GM18861 (cell line): ENCODE results near the gene BCDIN3D.
"Not testable (repeated sequence)": the region's sequence is repeated elsewhere in the genome, so short reads cannot be mapped to it uniquely, and the experiment has no call there.

Source experiments
- ATAC-seq: cut with Tn5 transposase; IDR thresholded peaks from one replicate; pipeline ENCODE4 v1.9.1; 2021; ENCODE audit not compliant: unreplicated experiment

Gene BCDIN3D

GRCh38 chr12:49863946-49864797, 21.3 kb upstream of the BCDIN3D start:
- no peak for ATAC-seq

- ATAC-seq = not testable (repeated sequence)
These were observed 18.0 kb upstream of the BCDIN3D start for GRCh38 chr12:49860921-49861320.

DNA sequence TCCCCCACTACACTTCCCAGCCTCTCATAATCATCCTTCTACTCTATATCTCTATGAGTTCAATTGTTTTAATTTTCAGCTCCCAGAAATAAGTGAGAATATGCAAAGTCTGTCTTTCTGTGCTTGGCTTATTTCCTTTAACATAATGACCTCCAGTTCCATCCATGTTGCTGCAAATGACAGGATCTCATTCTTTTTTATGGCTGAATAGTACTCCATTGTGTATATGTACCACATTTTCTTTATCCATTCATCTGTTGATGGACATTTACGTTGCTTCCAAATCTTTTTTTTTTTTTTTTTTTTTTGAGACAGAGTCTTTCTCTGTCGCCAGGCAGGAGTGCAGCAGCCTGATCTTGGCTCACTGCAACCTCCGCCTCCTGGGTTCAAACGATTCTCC, 13.0 kb upstream of the BCDIN3D start:
- ATAC-seq = not testable (repeated sequence)

- no peak for ATAC-seq
These were observed 12.1 kb upstream of the BCDIN3D start for GRCh38 chr12:49854976-49855375.

GRCh38 chr12:49853671-49854070, 10.8 kb upstream of the BCDIN3D start:
- no peak for ATAC-seq

DNA sequence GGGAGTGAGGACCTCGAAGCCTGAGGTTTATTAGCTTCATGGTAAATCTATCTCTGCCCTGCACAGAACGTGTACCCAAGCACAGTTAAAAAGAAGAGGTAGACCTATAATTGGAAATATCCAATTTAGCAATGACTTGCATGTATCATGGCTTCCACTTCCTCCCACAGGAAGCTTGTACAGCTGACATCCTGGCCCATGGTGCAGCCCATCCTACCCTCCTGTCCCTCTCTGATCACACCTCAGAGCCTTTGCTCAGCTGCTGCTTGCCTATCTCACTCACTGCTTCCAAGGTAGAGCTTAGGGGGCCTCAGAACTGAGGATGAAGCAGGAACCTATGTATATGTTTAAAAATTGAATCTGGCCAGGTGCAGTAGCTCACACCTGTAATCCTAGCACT, 4.3 kb upstream of the BCDIN3D start:
- no peak for ATAC-seq

DNA sequence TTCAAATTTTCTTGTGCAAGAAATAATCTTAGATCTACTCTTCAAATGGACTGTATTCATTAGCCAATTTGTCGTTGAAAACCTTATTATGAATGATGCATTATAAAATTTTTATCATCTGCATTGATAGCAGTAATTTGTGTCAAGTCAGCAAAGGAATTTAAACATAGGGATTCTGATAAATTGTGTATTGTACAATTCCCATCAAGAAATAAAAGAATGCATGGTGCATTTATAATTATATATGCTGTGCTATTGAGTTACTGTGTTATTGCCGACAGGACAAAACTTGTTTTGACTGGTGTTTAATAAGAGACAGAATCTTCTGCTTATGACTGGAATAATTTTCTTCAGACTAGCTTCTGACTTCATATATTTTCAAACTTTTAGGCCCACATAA, 3.1 kb upstream of the BCDIN3D start:
- ATAC-seq = no peak

DNA sequence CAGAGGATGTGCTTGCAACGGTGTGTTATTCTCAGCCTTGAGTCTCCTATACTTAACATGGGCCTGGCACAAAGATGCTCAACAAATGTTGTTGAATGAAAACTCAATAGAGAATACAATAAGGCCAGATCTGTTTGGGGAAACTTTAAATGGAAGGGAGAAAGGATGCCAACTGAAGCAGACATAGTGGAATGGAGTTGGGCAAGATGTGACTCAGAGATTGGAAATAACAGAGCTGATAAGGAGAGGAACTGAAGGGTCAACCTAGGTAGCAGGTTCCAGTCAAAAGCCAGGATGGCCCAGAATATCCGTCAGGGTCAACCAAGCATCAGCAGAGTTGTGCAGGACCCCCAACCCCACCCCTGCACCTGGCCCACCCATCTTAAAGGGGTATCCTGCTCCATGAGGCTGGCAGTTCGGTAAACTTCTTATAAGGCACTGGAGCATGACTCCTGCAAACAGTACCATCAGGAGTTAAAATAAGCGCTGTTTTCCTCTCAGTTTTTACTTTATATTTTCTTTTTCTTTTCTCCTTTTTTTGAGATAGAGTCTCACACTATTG, 1.1 kb upstream of the BCDIN3D start:
- no peak for ATAC-seq

GRCh38 chr12:49843411-49843810, 505 bp upstream of the BCDIN3D start:
- peak; percentile 5 for ATAC-seq

DNA sequence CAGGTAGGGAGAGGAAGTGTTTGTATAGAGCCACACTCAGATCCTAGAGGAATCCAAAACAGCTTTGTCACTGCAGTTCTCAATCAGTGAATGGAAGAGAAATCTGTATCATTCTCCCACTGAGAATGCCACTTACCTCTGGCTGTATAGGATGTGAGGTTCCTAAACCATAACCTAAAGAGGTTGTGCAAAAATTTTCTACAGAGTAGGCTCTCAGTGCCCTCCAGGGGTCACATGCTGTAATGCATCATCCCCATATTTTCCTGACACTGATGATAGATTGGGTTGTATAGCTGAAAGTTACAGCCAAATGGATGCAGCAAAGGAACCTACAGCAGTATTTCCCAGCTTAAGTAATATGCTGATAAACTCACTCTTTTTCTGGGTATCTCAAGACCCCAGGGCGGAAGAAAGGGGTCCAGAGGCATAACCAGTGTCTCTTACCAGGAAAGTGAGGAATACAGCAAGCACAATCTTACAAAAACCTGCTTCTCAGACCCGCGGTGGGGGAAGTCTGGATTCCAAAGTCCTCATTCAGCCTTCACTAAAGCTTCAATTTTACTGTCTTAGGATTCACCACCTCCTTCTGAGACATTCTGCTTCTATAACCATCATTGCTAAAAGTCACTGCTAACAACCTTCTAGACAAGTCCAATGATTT, 3.8 kb downstream of the BCDIN3D start:
- no peak for ATAC-seq

DNA sequence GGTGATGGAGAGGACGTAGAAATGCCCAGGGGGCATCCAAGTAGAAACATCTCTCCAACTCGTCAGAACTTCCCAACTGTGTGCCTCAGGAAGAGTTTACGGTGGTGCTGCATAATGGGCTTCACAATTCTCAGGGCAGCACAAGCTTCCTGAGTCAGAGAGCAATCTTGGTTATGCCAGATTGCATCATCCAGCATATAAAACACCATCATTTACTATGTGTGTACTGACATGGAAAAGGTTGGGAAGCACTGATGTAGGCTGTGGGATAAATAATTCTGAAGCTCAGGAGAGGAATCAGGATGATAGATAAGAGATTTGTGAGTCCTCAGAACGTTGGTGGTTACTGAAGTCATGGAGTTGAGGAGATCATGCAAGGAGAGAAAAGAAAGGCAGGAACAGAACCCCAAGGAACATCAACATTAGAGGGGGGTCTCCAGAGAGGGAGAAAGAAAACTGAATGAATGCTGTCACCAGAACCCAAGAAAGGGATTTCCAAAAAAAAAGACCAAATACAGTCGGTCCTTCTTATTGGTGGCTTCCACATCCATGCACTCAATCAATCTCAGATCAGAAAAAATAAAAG, 10.0 kb downstream of the BCDIN3D start:
- no peak for ATAC-seq

GRCh38 chr12:49831717-49832116, 11.2 kb downstream of the BCDIN3D start:
- no peak for ATAC-seq

DNA sequence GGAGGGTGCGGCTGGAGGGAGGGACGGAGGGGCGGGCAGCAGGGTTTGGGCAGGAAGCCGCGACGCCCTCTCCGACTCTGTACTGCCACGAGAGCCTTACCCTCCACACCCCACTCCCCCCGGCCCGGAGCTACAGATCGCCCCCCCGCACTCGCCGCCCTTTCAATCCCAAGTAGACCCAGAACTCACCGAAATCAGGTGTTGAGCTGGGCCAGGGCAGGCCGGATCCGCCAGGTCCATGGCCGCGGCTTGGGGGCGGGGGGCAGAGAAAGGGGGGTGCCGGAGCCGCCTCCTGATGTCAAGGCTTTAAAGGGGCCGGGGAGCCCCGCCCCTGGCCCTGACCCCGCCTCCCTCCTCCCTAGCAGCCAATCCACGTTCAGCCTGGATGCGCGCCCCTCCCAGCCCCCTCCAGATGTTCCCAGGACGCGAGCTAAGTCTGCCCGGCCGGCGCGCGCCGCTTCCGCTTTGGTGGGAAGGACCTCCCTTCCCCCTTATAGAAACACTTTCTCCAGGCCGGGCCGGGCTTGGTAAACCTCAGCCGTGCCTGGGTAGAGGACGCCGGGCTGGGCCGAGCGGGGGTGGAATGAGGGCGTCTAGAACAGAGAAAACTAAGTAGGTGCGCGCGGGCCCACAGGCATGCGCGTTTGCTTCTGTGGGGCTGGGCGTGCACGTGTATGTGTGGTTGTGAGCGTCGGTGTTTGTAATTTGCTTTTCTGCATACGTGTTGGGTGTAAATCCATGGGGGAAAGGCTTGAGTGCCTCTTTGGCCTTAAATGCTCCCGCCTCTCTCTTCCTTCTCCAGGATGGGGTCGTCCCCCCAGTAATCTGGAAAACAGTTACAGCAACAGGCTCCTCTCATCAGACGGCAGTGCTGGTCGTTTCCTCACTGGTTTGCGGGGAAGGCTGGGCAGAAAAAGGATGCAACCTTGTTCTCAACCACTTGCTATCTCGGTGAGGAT, 14.5 kb downstream of the BCDIN3D start, which contains the start of gene NCKAP5L:
Gene NCKAP5L (minus strand): TSS at position 281 of the 959 bp plus-strand sequence. CDS start 24,369 bp downstream, outside the sequence.
- peak; percentile 67 for ATAC-seq

GRCh38 chr12:49827401-49828099, 15.4 kb downstream of the BCDIN3D start:
- no peak for ATAC-seq

DNA sequence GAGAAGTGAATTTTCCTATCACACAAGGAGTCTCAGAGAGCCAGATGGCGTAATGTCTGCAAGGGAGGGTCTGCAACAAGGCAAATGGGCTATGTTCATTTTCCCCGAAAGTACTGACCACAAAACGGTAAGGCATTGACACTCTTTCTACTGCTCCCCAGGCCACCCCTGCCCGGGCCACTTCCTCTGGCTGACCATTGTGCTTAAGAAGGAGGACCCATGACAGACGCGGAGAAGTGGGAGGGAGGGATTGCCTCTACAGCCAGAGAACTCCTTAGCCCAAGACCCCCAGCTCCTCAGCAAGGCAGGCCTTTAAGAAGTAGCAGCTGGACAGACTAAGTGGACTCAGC, 15.9 kb downstream of the BCDIN3D start:
- no peak for ATAC-seq

DNA sequence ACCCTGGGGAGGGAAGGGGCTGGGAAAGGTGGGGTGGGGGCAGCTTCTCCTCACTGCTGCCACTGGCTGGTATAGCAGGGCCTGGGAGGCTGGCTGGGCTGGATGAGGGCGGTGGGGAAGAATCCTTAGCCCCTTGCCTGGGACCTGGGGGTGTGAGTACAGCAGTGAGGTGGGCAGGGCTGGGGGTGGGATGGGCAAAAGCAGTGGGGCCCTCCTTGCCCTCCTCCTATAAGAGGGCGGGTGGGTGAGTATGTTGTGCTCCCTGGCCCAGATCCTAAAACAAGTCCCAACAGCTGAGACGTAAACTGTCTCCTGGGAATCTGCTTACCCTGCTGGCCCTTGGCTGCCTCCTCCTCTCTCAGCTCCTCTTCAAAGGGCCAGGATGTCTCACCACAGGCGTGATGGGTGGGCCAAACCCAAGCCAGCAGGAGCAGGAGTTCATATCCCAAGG, 16.9 kb downstream of the BCDIN3D start:
- ATAC-seq = no peak

DNA sequence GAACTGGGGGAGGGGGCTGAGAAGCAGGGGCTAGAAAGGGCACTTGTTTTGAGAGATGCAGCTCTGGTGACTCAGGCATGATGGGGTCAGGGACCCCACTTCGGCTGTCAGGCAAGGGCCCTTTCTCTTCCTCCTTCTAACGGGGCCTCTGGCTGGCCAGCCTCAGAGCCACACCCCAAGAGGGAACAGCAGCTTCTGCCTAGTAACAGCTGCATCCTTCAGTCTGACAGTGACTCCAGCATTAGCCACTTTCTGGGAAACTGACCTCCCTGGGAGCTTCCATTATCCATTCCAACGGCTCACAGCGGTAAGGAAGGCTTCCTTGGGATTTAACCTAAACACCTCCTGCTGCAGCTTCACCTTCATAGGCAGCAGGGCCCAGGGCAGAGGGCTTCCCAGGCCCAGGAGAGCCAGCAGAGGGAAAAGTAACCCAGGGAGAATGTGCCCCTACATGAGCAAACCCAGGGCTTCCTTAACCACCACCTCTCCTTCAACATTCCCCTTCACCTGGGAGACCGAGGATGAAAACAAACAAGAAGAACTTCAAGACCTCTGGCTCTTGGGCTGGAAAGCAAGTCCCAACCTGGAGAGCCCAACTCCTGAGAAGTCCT, 17.4 kb downstream of the BCDIN3D start:
- no peak for ATAC-seq

DNA sequence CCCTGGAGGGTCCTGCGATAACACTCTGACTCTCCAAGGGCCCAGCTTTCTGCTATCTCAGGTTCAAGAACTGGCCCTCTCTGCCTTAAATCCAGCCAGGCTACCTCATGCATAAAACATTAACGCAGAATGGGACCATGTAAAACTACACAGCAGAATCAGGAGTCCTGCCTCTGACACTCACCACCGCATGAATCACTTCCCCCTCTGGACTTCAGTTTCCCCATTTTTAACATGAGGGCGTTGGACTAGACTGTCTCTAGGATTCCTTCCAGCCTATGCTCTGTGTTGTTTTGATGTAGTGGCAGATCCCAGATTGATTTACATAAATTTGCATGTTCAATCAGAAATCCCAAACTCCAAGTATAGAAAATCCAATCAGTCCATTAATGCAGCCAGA, 18.0 kb downstream of the BCDIN3D start:
- ATAC-seq = no peak

DNA sequence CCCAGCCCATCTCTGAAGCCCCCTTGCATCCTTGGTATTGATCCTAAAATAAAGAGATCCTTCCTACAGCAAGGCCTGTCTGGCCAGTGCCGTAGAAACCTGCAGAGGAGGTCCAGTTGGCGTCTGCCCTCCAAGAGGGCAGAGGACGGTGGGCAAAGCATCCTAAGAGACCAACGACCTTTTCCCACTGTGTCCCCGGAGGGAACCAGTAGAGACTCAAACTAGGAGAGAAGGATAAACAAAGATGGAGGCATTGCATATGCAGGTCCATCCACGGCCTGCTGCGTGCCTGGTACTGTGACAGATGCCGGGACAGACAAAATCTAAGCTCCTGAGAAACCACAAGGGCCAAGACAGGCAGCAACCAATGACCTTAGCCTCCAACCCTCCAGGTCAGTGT, 18.5 kb downstream of the BCDIN3D start:
- no peak for ATAC-seq
